Right kidney (tissue), 1 donor: ENCODE results near the gene IGHMBP2.

Experiments
- DNase-seq: peaks from one replicate; pipeline ENCODE4 v3.0.0-alpha.2; 2016

The IGHMBP2 gene

DNA sequence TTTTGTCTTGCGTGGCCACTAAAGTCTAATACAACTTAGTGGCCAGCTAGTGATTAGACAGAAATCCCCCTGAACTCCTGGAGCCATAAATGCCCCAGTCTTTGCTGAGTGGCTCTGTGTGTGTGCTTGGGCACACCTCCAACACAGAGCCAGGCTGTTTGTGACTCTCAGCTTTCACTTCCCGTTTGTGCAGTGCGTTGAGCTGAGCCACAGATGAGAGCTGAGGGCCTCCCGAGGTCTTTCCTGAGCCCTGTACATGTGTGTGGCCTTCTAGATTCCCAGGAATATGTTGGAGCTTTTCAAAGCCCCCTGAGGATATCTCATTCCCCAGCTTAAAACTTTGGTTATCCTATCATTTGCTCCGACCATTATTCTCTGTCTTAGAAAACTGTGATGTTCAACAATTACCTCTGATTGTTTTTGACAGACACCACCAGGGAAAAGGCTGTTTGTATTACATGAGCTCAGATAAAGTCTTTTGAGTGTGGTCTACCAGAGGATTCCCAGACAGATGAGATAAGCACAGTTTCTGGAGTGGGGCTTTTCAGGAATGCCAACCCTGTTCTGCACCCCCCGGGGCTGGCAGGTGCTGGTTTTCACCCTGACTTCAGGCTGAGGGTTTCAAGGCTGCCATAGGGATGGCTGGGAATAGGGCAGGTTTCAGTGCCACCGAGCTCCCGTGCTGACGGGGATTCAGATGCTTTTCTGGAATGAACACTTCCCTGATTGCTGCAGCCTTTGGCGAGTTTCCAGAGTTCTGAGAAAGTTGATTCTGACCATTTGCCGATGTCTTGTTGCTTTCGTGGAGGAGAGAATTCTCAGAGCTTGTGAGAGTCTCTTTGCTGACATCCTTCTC is 23.8 kb downstream of the IGHMBP2 start:
- no peak for DNase-seq

DNA sequence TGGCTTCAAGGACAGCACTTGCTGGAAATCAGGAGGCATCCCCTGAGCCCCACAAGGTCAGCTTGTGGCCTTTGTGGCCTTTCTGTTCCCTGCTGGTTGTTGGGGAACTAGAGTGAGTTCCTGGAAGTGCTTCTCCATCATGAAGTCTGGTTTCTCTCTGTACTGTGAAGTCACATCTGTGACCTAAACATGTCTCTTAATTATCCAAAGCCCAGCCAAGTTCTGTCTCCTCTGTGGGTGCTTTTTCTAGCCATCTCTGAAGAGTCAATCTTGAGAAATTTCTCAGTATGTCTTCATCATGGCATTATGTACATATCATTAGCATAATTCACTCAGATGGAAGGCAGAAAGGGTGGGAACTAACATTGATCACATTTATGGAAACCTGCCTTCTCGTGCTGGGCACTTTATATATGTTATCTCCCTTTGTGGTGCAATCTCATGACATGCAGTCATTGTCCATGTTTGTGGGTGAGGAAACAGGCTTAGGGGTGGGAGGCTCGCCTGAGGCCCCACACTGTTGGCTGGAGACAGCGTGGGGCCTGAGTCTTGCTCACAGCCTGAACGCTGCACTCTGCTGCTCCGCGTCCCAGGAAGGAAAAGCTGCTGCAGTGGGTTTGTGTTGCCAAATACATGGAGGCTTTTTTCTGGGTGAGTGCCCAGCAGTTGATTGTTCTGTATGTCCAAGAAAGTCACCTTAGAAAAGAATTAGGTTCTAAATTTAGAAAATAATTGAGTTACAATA is 24.6 kb downstream of the IGHMBP2 start:
- no peak for DNase-seq

DNA sequence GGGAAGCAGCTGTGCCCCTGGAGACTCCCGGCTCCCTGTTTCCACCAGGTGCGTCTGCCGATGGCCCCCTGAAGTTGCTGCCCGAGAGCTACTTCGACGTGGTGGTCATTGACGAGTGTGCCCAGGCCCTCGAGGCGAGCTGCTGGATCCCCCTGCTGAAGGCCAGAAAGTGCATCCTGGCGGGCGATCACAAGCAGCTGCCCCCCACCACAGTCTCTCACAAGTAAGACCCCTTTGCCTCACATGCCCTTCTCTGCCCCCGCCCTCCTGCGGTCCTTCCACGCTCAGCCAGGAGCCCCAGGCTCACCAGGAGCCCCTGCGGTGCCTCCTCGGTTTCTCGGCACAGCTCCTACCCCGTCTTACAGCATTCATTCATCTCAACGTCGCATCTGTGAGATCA is 25.4 kb downstream of the IGHMBP2 start:
- no peak for DNase-seq

DNA sequence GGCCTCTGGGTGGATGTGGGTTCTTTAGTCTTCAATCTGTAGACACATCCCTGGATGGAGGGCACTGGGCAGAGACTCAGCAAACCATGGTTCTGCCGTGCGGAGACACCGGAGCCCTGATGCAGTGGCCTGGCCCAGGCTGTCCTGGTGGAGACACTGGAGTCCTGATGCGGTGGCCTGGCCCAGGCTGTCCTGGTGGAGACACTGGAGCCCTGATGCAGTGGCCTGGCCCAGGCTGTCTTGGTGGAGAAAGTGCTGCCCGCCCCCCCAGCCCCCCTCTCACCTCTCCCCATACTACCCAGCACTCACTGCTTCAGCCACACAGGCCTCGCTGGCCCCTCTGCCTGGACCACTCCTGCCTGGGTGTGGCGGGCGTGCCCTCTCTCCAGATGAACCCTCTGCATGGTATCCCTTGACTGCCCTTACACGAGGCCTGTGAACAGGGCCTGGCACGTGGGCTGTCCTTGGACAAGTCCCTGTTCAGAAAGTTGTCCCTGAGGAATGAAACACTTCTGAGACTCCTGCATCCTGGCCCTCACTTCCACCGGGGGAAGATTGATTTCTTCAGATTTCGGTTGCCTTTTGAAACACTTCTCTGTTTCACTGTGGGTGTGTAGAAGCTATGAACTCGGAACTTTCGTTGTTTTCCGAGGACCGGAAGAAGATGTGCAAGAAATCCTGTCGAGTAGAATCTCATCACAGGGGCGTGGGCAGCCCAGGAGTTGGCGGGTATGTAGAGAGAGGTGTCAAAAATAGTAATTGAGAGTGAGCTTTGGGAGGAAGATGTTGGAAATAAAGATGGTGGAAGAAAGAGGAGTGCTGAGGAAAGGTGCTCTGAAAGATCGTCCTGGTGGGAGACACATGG is 26.2 kb downstream of the IGHMBP2 start:
- no peak for DNase-seq

DNA sequence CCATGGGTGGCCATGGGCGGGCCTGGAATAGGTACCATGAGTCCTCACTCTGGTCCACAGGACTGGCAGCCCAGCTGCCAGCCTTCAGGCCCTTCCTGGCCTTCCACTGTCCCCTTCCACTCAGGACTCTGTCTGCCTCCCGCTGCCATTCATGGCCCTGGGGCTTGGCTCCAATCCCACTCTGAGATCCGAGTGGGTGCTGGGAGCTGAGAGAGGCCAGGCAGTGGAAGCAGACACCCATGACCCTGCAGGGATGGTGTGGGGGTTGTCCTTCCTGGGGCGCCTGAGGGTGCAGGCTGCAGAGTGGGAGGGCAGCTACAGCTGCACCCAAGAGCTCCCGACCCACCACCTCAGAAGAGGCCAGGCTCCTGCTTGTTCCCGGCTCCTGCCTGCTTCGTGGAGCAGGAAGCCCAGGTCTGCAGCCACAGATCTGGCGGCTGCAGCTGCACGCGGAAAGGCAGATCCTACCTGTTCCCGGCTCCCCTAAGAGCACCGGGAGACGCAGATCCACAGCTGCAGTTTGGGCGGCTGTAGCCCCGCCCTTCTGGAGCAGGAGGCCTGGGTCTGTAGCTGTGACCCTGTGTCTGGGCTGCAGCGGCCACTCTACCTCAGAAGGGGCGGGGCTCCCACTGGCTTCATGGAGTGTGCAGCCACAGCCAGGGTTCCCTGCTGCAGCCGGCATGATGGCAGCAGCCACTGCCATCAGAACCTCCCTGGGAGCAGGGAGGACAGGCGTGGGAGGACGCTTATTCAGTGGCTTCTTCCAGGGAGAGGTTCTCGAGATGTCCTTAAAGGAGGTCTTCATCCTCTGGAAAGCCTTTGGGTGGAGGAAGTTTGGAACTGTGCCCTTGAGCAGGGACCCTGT is 27.5 kb downstream of the IGHMBP2 start:
- DNase-seq, result no peak

DNA sequence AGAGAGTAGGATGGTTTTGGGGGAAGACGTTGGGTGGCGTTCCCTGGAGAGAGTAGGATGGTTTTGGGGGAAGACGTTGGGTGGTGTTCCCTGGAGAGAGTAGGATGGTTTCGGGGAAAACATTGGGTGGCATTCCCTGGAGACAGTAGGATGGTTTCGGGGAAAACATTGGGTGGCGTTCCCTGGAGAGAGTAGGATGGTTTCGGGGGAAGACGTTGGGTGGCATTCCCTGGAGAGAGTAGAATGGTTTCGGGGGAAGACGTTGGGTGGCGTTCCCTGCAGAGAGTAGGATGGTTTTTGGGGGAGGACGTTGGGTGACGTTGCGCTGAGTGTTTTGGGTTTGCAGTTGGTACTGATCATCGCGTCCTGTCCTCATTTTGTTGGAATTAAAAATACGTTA is 28.2 kb downstream of the IGHMBP2 start:
- DNase-seq, result no peak

DNA sequence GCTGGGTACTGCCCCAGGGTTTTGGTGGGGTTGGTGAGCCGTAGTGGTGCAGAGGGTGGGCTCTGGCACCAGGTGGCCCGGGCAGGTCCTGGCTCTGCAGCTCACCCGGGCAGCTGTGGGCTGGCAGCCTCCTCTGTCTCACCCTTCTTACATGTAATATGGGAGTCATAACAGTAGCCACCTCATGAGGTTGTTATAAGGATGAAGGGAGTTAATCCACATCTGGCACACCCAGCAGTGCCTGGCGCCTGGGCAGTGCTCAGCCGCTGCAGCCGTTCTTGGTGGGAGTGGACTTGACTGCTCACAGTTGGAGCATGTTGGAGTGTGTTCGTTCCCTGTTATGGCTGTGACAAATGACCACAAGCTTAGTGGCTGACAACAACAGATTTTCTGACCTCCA is 28.7 kb downstream of the IGHMBP2 start:
- no peak for DNase-seq

DNA sequence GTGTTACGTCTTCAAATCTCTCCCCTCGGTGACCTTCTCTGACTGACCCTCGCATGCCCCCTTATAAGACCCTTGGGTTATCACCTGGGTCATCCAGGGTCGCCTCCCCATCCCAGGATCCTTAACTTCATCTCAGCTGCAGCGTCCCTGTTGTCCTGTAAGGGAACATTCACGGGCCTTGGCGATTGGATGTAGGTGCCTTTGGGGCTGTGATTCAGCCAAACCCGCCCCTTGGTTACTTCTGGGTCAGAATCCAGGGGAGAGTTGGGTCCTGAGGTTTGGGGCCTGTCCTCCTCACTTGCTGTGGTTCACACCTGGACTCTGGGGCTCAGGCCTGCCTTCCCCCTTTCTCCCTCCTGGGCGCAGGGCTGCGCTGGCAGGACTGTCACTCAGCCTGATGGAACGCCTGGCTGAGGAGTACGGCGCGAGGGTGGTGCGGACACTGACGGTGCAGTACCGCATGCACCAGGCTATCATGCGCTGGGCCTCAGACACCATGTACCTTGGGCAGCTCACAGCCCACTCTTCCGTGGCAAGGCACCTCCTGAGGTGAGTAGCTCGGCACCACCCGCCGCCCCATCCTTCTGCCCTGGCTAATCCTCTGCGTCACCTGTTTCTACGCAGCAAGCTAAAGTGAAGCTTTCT is 29.4 kb downstream of the IGHMBP2 start:
- no peak for DNase-seq

DNA sequence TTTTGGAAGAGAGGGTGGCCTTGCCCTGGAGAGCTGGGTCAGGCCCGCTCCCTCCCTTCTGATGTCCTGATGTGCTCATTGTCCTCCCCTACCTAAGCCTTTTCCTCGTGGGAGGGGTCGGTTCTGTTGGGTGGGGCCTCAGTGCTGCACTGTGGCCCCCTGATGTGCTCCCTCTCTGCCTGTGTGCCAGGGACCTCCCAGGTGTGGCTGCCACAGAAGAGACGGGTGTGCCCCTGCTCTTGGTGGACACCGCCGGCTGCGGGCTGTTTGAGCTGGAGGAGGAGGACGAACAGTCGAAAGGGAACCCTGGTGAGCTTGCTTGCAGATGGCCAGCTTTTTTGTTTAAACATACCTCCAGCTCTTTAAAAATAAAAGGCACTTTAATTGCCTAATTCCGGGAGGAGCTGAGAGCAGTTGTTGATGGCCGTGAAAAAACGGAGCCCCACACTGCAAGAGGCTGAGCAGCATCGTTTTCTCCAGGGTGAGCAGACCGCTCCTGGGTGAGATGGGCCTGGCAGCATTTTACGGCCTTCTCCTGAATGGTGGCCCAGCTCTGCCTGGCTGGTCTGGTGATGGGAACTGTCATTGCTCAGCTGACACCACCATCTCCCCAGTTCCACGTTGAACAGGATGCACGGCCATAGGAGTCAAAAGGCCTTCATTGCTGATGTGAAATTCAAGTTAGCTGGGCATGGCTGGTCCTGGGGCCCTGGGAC is 30.1 kb downstream of the IGHMBP2 start:
- no peak for DNase-seq

DNA sequence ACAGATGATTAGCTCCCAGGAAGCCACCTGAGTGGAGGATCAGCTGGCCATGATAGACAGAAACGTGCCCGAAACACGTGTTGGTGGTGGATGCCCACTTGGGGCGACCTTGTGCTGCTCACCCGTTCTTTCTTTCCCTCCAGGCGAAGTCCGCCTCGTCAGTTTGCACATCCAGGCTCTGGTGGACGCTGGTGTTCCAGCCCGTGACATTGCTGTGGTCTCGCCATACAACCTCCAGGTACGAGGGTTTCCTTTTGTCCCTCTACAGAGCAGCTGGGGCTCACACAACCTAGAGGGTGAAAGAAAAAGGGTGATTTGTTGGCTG is 30.6 kb downstream of the IGHMBP2 start:
- DNase-seq, result no peak

DNA sequence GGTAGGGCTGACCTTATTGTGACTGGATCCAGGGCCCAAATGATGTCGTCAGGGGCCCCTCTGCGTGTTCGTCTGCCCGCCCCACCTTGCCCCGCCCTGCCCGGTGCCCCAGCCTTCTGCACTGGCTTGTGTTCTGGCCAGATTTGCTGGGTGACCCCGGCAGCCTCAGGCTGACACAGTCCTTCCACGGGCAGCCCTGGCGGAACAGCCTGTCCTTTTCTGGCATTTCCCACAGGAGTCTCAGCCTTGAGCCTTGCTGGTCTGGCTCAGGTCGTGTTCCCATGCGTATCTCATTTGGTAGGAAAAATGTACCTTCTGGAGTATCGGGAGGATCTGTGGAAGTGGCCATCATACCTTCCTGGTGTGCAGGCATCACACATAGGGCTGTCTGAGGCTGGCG is 31.0 kb downstream of the IGHMBP2 start:
- DNase-seq, result no peak

DNA sequence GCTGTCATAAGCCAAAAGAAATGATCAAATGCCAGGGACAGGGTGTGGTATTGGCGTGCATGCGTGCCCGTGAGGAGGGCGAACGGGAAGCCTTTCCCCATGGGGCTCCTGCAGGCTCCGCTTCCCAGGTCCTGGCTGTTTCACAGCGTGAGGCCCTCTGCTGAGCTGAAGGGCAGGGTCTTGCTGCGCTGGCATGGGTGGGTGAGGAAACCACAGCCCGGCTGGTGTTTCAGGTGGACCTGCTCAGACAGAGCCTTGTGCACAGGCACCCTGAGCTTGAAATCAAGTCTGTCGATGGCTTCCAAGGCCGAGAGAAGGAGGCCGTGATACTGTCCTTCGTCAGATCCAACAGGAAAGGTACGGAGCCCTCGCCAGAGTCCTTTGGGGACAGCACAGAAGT is 31.4 kb downstream of the IGHMBP2 start:
- DNase-seq, result no peak

DNA sequence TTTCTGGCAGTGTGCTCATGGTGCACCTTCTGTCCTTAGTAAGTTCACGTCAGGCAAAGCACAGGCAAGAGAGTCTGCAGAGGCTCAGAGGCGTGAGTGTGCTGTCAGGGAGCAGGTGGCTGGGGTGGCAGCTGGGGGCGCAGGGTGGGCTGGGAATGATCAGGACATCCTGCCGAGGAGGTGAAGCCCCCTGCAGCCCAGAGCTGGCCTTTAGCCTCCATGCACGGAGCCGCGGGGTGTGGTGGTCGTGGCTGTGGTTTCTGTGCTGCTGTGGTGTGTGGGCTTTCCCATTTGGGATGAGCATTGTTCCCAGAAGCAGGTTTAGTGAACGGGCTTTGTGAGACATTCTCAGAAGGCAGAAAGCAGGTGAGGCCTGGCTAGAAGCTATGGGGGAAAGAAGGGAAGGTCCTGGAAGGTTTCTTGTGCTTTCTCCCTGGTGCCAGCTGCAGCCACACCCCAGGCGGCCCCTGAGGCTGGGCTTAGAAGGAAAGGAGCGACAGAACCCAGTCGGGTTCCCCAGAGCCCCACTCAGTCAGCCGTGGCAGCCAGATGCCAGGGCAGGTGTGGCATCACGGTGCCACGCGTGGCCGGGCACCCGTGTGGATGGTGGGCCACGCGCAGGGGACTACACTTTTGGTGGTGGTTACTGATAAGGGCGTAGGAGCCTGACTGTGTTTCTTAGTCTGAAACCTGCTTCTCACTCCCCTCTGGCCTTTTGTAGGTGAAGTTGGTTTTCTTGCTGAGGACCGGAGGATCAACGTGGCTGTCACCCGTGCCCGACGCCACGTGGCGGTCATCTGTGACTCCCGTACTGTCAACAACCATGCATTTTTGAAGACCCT is 32.0 kb downstream of the IGHMBP2 start:
- DNase-seq, result no peak

DNA sequence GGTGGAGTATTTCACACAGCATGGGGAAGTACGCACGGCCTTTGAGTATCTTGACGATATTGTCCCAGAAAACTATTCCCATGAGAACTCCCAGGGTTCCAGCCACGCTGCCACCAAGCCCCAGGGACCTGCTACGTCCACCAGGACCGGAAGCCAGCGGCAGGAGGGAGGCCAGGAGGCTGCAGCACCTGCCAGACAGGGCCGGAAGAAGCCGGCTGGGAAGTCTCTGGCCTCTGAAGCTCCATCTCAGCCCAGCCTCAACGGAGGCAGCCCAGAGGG is 32.6 kb downstream of the IGHMBP2 start:
- DNase-seq, result no peak

DNA sequence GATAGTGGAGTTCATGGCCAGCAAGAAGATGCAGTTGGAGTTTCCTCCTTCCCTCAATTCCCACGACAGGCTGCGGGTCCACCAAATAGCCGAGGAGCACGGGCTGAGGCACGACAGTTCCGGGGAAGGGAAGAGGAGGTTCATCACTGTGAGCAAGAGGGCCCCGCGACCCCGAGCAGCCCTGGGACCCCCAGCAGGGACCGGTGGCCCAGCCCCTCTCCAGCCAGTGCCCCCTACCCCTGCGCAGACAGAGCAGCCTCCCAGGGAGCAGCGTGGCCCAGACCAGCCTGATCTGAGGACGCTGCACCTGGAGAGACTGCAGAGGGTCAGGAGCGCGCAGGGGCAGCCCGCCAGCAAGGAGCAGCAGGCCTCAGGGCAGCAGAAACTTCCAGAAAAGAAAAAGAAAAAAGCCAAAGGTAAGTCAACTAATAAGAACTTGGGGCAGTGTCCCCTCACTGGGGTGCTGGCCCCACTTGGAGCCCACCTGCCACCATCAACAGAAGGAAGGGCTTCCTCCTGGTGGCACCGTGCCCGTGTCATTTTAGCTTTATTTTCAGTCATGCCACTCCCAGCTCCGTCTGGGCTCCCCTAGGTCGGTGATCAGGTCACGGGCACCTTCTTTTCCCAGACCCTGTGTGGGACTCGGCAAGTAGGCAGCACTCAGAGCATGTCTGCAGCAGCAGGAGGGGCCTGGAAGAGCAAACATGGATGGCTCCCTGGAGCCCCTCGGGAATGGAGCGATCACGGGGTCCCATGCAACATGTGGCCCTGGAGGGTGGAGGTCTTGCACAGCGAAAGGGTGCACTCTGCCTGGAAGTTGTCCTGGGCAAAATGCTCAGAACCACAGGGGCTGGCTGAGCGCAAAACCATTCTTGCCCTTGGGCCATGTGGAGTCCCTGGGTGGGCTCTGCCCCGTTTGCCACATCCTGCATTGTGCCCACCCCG is 33.3 kb downstream of the IGHMBP2 start:
- no peak for DNase-seq

DNA sequence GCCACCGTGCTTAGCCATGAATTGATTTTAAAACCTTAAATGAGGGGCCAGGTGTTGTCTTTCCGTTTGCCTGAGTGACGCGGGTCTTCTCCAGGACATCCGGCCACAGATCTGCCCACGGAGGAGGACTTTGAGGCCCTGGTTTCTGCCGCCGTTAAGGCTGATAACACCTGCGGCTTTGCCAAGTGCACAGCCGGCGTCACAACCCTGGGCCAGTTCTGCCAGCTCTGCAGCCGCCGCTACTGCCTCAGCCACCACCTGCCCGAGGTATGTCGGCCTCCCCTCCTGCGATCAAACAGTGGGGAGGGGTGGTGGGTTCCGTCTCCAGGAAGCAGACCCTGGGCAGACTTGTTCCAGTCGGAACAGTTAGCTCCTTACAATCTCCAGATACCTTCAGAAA is 34.4 kb downstream of the IGHMBP2 start:
- DNase-seq, result no peak

DNA sequence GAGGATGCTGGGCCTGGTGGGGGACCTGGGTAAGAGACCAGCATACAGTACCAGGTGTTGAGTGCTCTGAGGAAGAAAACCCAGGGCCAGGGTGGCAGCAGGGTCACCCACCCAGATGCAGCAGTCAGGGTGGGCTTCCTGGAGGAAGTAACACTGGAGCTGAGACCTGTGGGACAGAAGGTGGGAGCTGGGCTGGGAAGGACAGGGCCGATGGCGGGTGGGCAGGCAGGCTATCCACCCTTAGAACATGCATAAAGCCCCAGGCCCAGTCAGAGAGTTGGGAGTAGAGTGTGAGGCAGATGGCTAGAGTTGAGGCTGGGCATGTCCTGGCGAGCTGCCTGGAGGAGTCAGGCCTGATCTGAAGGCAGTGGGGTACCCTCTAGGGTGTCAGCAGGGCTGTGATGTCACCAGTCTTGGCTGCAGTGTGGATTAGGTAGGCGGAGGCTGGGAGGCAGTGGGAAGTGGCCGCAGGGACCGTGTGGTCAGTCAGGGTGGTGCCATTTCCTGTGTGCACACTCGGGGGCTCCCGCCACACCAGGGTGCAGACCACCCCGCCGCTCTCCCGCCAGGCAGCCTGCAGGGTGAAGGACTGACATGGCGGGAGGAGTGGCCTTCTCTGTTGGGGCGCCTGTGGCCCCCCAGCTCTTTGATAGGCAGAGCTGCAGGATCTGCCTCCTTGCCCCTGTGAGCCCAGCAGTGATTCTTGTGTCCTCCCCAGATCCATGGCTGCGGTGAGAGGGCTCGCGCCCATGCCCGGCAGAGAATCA is 35.3 kb downstream of the IGHMBP2 start:
- no peak for DNase-seq
